Stimulated activated CD4-positive, alpha-beta T cell treated with anti-CD3 and anti-CD28 coated beads, Interleukin-4, amount 100 ng/mL, for 1 hour (primary cell): ENCODE data around the gene COX6A2.

Experiments used
- DNase-seq: peaks from one replicate; pipeline ENCODE4 v3.0.0-alpha.2; 2020

The COX6A2 gene

DNA sequence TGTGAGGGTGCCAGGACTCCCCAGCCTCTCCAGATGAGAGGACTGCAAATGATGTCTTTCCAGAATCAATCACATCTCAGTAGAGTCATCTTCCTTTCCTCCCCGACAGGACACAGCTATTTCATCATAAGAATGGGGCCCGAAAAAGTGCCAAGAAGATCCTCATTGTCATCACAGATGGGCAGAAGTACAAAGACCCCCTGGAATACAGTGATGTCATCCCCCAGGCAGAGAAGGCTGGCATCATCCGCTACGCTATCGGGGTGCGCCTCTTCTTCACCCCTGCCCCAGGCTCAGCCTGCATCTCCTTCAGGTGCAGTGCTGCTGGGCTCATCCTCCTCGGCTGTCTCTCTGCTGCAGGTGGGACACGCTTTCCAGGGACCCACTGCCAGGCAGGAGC lies 20.8 kb downstream of the COX6A2 start:
- DNase-seq = no peak

DNA sequence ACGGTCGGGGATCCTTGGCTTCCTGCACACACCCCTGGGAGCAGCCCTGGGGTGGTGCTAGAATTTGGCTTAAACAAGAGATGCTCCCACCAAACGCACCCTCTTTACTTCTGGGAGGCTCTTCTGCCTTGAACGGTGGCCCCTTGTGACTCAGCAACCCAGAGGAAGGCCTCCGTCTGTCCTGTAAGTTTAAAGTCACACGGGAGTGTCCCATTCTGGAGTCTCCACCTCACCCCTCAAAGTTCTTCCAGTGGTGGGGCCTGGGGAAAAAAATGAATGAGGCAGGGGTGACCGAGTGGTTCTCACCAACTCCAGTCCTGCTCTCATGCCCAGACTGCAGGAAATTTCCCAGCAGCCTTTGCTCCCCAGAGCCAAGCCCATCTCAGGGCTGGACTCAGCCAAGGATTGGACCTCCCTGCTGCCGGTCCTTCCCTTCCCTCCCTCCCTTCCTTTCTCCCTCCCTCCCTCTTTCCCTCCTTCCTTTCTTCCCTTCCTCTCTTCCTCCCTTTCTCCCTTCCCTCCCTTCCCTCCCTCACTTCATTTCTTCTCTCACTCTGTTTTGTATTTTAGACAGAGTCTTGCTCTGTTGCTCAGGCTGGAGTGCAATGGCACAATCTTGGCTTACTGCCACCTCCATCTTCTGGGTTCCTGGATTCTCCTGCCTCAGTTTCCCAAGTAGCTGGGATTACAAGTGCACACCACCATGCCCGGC lies 23.7 kb downstream of the COX6A2 start:
- no peak for DNase-seq

DNA sequence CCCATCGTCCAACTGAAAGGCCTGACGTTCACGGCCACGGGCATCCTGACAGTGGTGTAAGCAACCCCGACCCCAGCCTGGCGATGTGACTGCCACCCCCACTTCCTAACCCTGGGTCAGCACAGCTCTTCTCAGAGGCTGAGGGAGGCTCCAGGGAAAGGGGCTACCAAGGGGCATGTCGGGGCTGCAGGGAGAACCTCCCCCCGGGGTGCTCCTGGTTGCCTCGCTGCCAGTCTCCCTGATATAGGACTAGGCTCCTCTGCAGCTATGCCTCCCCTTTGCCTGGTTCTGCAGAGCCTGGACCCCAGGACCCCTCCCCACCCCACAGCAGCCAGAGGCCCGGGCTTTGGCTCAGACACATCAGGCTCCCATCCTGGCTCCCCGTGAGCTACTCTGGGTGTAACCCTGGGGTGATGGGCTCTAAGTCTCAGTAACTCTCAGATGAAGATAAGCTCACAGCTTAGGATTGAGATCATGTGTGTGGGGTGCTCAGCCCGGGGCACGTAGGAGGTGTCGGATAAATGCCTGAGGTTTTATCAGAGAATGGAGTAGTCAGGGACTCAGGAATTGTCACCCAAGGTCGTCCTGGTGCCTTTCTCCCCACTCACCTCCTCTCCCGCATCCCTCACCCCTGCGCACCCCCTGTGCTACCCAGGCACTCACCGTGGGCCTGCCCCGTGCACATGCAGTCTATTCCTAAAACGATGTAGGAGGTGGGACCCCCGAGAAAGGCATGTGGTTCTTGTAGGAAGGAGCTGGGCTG lies 24.4 kb downstream of the COX6A2 start:
- DNase-seq = no peak

DNA sequence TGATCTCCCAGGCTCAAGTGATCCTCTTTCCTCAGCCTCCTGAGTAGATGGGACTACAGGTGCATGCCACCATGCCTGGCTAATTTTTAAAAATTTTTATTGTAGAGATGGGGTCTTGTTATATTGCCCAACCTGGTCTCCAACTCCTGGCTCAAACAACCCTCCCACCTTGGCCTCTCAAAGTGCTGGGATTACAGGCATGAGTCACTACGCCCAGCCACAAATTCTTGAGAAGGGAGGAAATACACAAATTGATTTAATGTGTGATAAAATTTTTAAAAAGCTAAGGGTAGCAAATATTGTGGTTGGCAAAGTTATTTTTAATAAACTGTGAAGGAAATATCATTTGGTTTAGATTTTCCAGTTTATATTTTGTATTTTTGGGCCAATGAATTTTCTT lies 25.5 kb downstream of the COX6A2 start:
- no peak for DNase-seq

DNA sequence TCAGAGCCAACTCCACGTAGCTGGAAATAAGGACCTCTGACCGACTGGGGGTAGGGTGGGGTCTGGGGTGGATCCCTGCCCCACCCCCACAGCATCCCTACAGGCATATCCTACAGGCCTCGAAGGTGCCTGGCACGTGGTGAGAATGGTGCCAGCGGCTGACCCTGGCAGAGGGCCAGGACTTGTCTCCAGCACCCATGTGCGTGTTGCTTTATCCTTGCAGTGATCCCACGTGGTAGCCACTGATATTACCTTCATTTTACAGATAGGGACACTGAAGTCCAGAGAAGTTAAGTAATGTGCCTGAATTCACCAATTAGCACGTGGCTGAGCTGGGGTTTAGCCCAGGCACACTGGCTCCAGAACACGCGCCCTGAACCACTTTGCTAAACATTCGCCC lies 26.7 kb downstream of the COX6A2 start:
- no peak for DNase-seq

DNA sequence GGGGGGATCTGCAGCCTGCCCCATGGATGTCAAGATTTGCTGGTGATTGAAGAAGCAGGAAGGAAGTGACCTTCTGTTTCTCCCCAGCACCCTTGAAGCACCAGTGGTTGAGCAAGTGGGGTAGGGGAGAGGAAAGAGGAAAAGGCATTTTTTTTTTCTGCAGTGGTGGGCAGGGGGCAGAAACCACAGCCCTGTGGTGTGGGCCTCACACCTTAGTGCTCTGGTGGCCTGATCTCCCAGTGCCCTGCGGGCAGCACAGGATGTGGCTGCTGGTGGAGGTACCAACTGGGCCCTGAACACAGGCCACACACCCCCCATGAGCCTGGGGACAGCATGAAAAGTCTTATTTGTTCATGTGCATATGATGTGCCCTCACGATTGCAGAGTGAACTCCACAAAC lies 28.0 kb downstream of the COX6A2 start:
- no peak for DNase-seq

DNA sequence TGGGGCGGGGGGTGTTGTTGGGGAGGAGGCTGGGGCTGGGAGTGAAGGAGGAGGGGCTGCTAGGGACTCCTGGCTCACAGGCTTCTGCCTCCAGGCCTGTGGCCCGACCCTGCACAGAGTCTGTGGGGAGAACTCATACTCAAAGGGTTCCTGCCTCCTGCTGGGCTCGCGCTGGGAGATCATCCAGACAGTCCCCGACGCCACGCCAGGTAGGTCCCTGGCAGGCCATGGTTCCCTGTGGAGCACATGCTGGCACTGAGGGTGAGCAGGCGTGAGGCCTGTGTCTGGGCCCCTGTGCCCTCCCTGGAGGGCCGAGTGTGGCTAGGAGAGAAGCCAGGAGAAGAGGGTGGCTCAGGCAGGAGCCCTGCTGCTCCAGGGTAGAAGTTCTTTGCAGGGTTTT lies 30.5 kb downstream of the COX6A2 start:
- DNase-seq = no peak

DNA sequence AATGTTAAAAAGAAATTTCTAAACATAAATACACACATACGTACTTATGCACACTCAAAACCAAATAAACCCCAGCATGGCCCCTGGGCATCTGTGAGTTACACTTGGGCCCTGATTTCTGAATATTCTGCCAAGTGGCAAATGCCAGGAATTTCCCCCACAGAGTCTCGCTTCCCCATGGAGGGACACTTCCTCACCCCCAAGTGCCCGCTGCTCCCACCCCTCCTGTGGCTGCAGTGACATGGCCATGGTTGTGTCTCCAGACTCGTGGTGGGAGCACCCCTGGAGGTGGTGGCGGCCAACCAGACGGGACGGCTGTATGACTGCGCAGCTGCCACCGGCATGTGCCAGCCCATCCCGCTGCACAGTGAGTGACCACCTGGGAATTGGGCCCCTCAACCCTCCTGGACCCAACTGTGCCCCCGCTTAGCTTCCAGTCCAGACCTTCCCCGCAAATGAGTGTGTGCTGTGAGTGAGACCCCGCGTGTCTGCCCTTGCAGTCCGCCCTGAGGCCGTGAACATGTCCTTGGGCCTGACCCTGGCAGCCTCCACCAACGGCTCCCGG lies 31.0 kb downstream of the COX6A2 start:
- DNase-seq = no peak

DNA sequence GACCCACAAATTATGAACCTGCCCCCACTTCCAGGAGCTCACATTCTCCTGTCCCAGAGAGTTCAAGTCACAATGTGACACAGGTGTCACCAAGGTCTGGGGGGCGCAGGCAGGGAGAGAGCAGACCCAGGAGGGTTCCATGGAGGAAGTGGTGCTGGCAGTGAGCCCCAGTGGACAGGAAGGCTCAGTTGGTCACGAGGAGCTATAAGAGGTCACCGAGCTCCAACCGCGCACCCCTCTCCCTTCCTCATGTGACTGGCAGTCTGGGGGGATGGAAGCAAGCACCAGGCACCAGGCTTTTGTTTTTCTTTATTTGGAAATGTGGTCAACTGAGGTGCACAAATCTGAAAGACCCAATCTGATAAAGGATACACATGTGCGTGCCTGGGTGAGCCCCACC lies 32.5 kb downstream of the COX6A2 start:
- DNase-seq = no peak

DNA sequence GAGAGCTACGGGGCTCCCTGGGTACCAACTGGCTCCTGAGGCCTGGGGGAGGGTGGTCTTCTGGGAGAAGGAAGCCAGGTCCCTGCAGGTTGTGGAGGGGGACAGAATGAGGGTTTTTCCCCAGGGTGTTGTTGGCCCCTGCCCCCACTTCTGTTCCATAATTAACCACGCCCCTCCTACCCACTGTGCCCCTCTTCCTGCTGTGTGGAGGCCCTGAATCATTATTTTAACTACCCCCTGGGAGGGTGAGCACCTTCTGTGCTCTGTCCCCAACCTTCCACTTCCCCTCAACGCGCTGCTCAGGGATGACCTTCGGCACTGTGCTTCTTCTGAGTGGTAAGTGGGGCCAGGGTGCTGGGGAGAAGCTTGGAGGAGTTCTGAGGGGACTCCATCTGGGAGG lies 35.1 kb downstream of the COX6A2 start, which contains the start of gene ITGAD:
Gene ITGAD, plus strand, starts transcription at position 280 of the 400 bp plus-strand sequence. Its CDS starts 26 bp downstream, at position 306.
- DNase-seq = no peak

DNA sequence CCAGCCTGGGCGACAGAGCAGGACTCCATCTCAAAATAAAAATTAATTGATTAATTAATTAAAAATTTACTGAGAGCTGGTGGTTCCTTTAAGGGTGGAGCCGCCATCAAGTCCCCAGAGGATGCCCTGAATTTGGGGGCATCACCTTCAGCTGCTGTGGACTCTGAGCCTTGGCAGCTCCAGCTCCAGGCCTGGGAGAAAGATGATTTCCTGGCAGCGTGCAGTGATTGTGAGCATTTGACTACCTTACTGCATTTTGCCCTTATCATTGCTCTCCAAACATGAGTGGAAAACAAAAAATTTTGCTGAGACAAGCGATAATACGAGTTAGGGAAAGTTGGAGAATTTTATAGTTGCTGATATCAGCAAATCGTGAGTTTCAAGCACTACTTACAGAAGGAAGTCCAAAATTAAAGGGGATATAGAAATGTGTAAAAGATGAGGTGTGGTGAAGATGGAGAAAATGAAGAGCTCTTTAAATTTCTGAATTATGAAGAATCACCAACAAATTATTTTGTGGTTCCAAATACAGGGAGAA lies 37.6 kb downstream of the COX6A2 start:
- no peak for DNase-seq

DNA sequence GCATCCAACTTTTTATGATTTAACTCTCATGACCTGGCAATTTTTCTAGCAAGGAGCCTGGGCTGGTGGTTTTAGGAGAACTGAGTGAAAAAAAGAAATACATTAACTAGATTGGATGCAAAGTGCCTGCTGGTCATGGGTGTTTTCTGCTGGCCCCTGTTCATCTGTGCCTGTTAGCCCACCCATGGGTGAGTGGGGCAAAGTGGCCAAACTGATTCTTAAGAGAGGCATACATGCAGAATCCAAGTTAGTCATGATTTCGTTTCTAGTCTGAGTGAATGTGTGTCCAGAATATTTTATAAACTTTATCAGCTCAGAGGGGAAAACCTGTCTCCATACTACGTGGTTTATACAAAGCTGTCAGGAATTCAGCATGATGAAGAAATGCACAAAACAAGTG lies 39.6 kb downstream of the COX6A2 start:
- DNase-seq = no peak

DNA sequence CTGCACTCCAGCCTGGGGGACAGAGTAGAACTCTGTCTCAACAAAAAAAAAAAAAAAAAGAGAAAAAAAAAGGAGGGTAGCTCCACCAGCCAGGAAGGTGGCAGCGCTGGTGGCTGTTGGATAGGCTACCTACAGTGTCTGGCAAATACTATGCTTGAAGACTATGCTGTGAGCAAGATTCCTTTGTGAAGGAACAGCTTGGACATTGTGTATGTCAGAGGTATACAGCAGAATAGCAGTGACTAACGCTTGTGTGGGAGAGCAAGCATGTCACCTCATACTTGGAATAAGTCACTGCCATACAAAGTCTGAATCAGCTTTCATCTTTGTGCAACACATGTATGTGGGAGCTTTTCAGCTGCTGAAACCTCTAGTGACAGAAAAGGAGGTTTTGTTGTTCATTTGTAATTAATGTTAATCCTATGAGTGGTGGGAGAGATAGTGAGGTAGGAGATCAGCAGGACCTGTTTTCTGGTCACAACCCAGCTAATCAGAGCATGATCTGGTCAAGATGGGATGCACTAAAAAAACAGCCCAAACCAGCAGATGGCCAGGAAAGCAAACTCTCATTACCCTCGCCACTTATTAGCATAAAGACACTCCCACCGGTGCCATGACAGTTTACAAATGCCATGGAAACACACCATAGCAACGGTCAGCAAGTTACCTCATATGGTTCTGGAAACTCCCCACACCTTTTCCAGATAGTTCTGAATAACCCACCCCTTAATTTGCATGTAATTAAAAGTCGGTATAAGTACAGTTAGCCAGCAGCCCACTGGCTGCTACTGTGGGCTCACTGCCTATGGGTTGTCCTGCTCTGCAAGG lies 41.8 kb downstream of the COX6A2 start:
- DNase-seq = no peak

DNA sequence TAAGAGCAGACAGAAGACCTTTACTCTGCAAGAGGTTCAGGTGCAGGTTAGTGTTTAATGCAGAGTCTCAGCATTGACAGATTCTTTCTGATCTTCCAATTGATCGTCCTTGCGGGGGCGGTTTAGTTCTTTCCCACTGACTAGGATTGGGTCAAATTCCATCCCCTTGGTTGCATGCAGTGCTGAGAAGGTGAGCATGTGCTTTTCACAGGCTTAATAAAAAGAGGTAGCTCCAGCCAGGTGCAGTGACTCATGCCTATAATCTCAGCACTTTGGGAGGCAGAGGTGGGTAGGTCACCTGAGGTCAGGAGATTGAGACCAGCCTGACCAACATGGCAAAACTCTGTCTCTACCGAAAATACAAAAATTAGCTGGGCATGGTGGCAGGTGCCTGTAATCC lies 42.5 kb downstream of the COX6A2 start:
- DNase-seq = no peak

DNA sequence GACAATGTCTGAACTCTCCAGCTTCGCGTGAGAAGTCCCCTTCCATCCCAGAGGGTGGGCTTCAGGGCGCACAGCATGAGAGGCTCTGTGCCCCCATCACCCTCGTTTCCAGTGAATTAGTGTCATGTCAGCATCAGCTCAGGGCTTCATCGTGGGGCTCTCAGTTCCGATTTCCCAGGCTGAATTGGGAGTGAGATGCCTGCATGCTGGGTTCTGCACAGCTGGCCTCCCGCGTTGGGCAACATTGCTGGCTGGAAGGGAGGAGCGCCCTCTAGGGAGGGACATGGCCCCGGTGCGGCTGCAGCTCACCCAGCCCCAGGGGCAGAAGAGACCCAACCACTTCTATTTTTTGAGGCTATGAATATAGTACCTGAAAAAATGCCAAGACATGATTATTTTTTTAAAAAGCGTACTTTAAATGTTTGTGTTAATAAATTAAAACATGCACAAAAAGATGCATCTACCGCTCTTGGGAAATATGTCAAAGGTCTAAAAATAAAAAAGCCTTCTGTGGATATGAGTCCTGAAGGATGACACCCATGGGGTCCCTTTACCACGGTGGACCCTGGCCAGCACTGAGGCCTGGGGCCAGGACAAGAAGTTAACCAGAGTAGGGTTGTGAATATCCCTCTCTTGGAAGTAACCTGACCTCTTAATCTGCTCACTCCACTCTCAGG lies 45.5 kb downstream of the COX6A2 start:
- DNase-seq = peak; percentile 61

DNA sequence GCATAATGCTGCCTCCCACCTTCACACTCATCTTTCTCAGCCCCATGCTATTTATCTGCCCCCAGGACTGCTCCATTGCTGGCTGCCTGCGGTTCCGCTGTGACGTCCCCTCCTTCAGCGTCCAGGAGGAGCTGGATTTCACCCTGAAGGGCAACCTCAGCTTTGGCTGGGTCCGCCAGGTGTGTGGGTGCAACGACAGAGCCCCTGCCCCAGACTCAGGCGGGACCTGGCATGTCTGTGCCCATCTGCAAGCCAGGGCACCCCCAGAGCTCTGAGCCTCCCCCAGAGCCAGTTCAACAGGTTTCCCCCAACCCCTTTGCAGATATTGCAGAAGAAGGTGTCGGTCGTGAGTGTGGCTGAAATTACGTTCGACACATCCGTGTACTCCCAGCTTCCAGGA lies 48.0 kb downstream of the COX6A2 start:
- no peak for DNase-seq
